H1 (cell line): ENCODE measurements around the gene GABPB2. TPM values are rescaled to one million over a fixed set of nuclear protein-coding genes. Genes with fewer than 3 reads are reported as not detected.

Source experiments
- CTCF ChIA-PET: fragments of 300-600 bp; sonication (Branson Sonifier 250); formaldehyde crosslinking; loops from one replicate; lab custom pipeline; 2021; ENCODE audit not compliant: partially characterized antibody; lab: Charles Lee
- POLR2A ChIA-PET: fragments of 300-600 bp; sonication (Branson Sonifier 250); formaldehyde crosslinking; loops from one replicate; lab custom pipeline; 2021; ENCODE audit warnings: inconsistent platforms; ENCODE audit not compliant: partially characterized antibody; lab: Charles Lee
- DNase-seq, 2 experiments: peaks; one replicate each; pipeline versions ENCODE4 v3.0.0 to v3.0.0-alpha.2; 2010 to 2022; ENCODE audit warnings: low spot score in 2 of 2, low read depth in 1 of 2, mixed read lengths in 1 of 2
- FAIRE-seq: peaks from 2 replicates; lab custom pipeline; 2011; peaks lifted over from hg19 to GRCh38; lab: Jason Lieb, UNC
- H2AFZ ChIP-seq: 2 replicates; pipeline ENCODE4 v1.8.1; 2012; ENCODE audit warnings: low read length, inconsistent platforms
- H2AK5ac ChIP-seq: 2 replicates; pipeline ENCODE4 v1.6.1; 2013; ENCODE audit warnings: low read depth, low read length
- H2BK120ac ChIP-seq: replicated peaks from 2 replicates; pipeline ENCODE3; 2013; ENCODE audit warnings: low read depth, low read length, inconsistent platforms
- H2BK12ac ChIP-seq: 2 replicates; pipeline ENCODE4 v1.6.1; 2013; ENCODE audit warnings: low read depth, low read length
- H2BK15ac ChIP-seq: 2 replicates; pipeline ENCODE4 v1.6.1; 2013; ENCODE audit warnings: low read length
- H2BK20ac ChIP-seq: 2 replicates; pipeline ENCODE4 v1.6.1; 2013; ENCODE audit warnings: low read length
- H2BK5ac ChIP-seq: 2 replicates; pipeline ENCODE4 v1.6.1; 2013; ENCODE audit warnings: low read depth, low read length
- H3K14ac ChIP-seq: 2 replicates; pipeline ENCODE4 v1.6.1; 2013; ENCODE audit warnings: inconsistent platforms; ENCODE audit not compliant: insufficient read length
- H3K18ac ChIP-seq: 2 replicates; pipeline ENCODE4 v1.6.1; 2013; ENCODE audit warnings: low read length; ENCODE audit errors: extremely low read depth
- H3K23ac ChIP-seq: 2 replicates; pipeline ENCODE4 v1.6.1; 2013; ENCODE audit warnings: inconsistent platforms; ENCODE audit not compliant: insufficient read length
- H3K23me2 ChIP-seq: 2 replicates; pipeline ENCODE4 v1.6.1; 2013; ENCODE audit warnings: low read depth, low read length
- H3K27ac ChIP-seq: 2 replicates; pipeline ENCODE4 v1.6.1; 2011; ENCODE audit warnings: low read depth, low read length, inconsistent platforms
- H3K27me3 ChIP-seq, 4 experiments: replicated peaks in 1 of 4; 1 replicate in 1 of 4; 2 replicates in 3 of 4; pipeline versions ENCODE4 v1.6.1 to v1.8.1; 2011 to 2013; ENCODE audit warnings: low read length in 3 of 4, mild to moderate bottlenecking in 3 of 4, inconsistent platforms in 2 of 4, mixed read lengths in 2 of 4, moderate library complexity in 1 of 4; ENCODE audit not compliant: control insufficient read depth in 3 of 4, insufficient read depth in 3 of 4; ENCODE audit errors: extremely low read depth in 1 of 4
- H3K36me3 ChIP-seq, 4 experiments: 2 replicates each; pipeline versions ENCODE4 v1.6.1 to v1.8.1; 2011 to 2013; ENCODE audit warnings: mild to moderate bottlenecking in 4 of 4, low read length in 3 of 4, moderate library complexity in 2 of 4, control low read depth in 1 of 4, inconsistent platforms in 1 of 4; ENCODE audit not compliant: insufficient read depth in 4 of 4, control insufficient read depth in 2 of 4
- H3K4ac ChIP-seq: replicated peaks from 2 replicates; pipeline ENCODE3; 2013; ENCODE audit warnings: low read length, low read depth, mixed read lengths, inconsistent platforms; ENCODE audit not compliant: insufficient read length
- H3K4me1 ChIP-seq, 4 experiments: replicated peaks in 1 of 4; 1 replicate in 1 of 4; 2 replicates in 3 of 4; pipeline versions ENCODE4 v1.6.1 to v1.8.1; 2011 to 2013; ENCODE audit warnings: low read length in 3 of 4, inconsistent platforms in 2 of 4, mixed read lengths in 1 of 4; ENCODE audit not compliant: insufficient read depth in 4 of 4, control insufficient read depth in 3 of 4
- H3K4me2 ChIP-seq, 2 experiments: 2 replicates each; pipeline versions ENCODE4 v1.6.1 to v1.8.1; 2011 to 2013; ENCODE audit warnings: low read depth in 2 of 2, low read length in 2 of 2, control low read depth in 1 of 2, inconsistent platforms in 1 of 2, mild to moderate bottlenecking in 1 of 2; ENCODE audit not compliant: insufficient read depth in 1 of 2
- H3K4me3 ChIP-seq, 4 experiments: fragments of 200-600, 300-600 bp in 1 of 4; sonication (generic), shearing (Covaris generic), sonication (Bioruptor Twin) in 1 of 4; 2 replicates each; pipeline versions ENCODE4 v1.5.1 to v1.8.1; 2011 to 2016; ENCODE audit warnings: low read length in 4 of 4, low read depth in 3 of 4, control low read depth in 2 of 4, inconsistent platforms in 2 of 4, mild to moderate bottlenecking in 2 of 4, mixed read lengths in 1 of 4, moderate library complexity in 1 of 4; ENCODE audit not compliant: insufficient read depth in 2 of 4; ENCODE audit errors: extremely low read depth in 1 of 4
- H3K56ac ChIP-seq: replicated peaks from 2 replicates; pipeline ENCODE3; 2013; ENCODE audit warnings: low read depth, mild to moderate bottlenecking, mixed read lengths, low read length, inconsistent platforms; ENCODE audit not compliant: insufficient read length
- H3K79me1 ChIP-seq: 2 replicates; pipeline ENCODE4 v1.6.1; 2013; ENCODE audit warnings: low read depth, low read length, control low read depth
- H3K79me2 ChIP-seq, 2 experiments: 2 replicates each; pipeline versions ENCODE4 v1.6.1 to v1.8.1; 2012 to 2013; ENCODE audit warnings: low read length in 2 of 2, mild to moderate bottlenecking in 2 of 2, inconsistent platforms in 1 of 2; ENCODE audit not compliant: insufficient read depth in 2 of 2, control insufficient read depth in 1 of 2
- H3K9ac ChIP-seq, 4 experiments: replicated peaks in 1 of 4; 1 replicate in 1 of 4; 2 replicates in 3 of 4; pipeline versions ENCODE4 v1.6.1 to v1.8.1; 2011 to 2013; ENCODE audit warnings: low read depth in 3 of 4, low read length in 3 of 4, control low read depth in 2 of 4, mild to moderate bottlenecking in 2 of 4, moderate library complexity in 2 of 4, inconsistent platforms in 1 of 4; ENCODE audit errors: extremely low read depth in 1 of 4
- H3K9me3 ChIP-seq, 2 experiments: 2 replicates each; pipeline versions ENCODE4 v1.6.1 to v1.8.1; 2012 to 2013; ENCODE audit warnings: mild to moderate bottlenecking in 2 of 2, moderate library complexity in 2 of 2, control low read depth in 1 of 2, inconsistent platforms in 1 of 2, low read depth in 1 of 2, low read length in 1 of 2, mixed read lengths in 1 of 2; ENCODE audit not compliant: insufficient read depth in 2 of 2
- H4K20me1 ChIP-seq, 2 experiments: replicated peaks in 1 of 2; 2 replicates each; pipeline versions ENCODE3 to v1.8.1; 2011 to 2013; ENCODE audit warnings: inconsistent platforms in 2 of 2, low read length in 2 of 2, mild to moderate bottlenecking in 1 of 2; ENCODE audit not compliant: insufficient read depth in 2 of 2, control insufficient read depth in 1 of 2
- H4K5ac ChIP-seq: 2 replicates; pipeline ENCODE4 v1.6.1; 2013; ENCODE audit warnings: low read length, low read depth, mixed read lengths, inconsistent platforms; ENCODE audit not compliant: insufficient read length
- H4K8ac ChIP-seq: 2 replicates; pipeline ENCODE4 v1.8.0; 2013; ENCODE audit warnings: mild to moderate bottlenecking, moderate library complexity, low read length, inconsistent platforms; ENCODE audit not compliant: insufficient read depth; ENCODE audit errors: extremely low read depth
- H4K91ac ChIP-seq: replicated peaks from 2 replicates; pipeline ENCODE3; 2013; ENCODE audit warnings: low read length, mixed read lengths, inconsistent platforms; ENCODE audit not compliant: insufficient read length
- BRCA1 ChIP-seq: IDR thresholded peaks from 2 replicates; pipeline ENCODE4 v1.6.1; 2012; ENCODE audit warnings: low read depth, low read length, improper control_type of control experiment
- CHD2 ChIP-seq: IDR thresholded peaks from 2 replicates; pipeline ENCODE4 v1.6.1; 2012; ENCODE audit warnings: low read length, improper control_type of control experiment
- E2F6 ChIP-seq: IDR thresholded peaks from 2 replicates; pipeline ENCODE4 v1.6.1; 2012; ENCODE audit warnings: inconsistent platforms
- POLR2AphosphoS5 ChIP-seq: IDR thresholded peaks from 2 replicates; pipeline ENCODE4 v1.6.1; 2011; ENCODE audit warnings: low read depth, low read length
- SIN3A ChIP-seq, 2 experiments: IDR thresholded peaks in 1 of 2; conservative IDR thresholded peaks in 1 of 2; 2 replicates each; pipeline ENCODE4 v1.6.1; 2011 to 2012; ENCODE audit warnings: low read length in 2 of 2, improper control_type of control experiment in 1 of 2, low read depth in 1 of 2, mild to moderate bottlenecking in 1 of 2
- TBP ChIP-seq: IDR thresholded peaks from 2 replicates; pipeline ENCODE4 v1.6.1; 2011; ENCODE audit warnings: low read depth, low read length, improper control_type of control experiment
- TCF12 ChIP-seq: IDR thresholded peaks from 2 replicates; pipeline ENCODE4 v1.6.1; 2011; ENCODE audit warnings: low read depth, mild to moderate bottlenecking, low read length
- WGBS, 2 experiments: shearing (Covaris generic) in 1 of 2; methylation state at CpG; one replicate each; pipeline versions ENCODE4 v1.1.6 to v1.1.7; 2013 to 2015; ENCODE audit warnings: low lambda C conversion rate in 2 of 2, mixed read lengths in 2 of 2, inconsistent platforms in 1 of 2, low coverage in 1 of 2, missing lambda C conversion rate in 1 of 2; ENCODE audit not compliant: insufficient replicate concordance in 2 of 2, insufficient coverage in 1 of 2, insufficient read length in 1 of 2; ENCODE audit errors: extremely low coverage in 1 of 2, missing lambda C conversion rate in 1 of 2; 5-methylcytosine and 5-hydroxymethylcytosine counted together
- polyA plus RNA-seq, 7 experiments: library from polyadenylated mRNA; depleted of rRNA in 3 of 7; stranded (reverse) in 5 of 7; unstranded in 2 of 7; fragments of >200 nt in 5 of 7; fragments of 200-250 nt in 2 of 7; gene quantifications; 1 replicate in 5 of 7; 2 replicates in 1 of 7; 4 replicates in 1 of 7; pipeline versions ENCODE4 v1.2.1 to v1.2.3, GENCODE V29; 2011 to 2013; ENCODE audit warnings: missing spikeins in 2 of 7, mixed read lengths in 2 of 7
- total RNA-seq: library from RNA; stranded (reverse); fragmentation: NEBNext Ultra II Directional; extraction: Animal tissue kit (Norgen Biotek cat#: 25700); gene quantifications from 2 replicates; pipeline ENCODE4 v1.2.1, GENCODE V29; 2021

Gene GABPB2
- total and polyA plus RNA-seq, 2 of the 8 experiments (the other 6 are each of a cell fraction or from before 2014, with no cell fraction given) = 1.8 to 2.4 TPM

GRCh38 chr1:151144474-151145303, 74.1 kb downstream of the GABPB2 start:
- FAIRE-seq = no peak
- H4K91ac ChIP-seq = no peak overlapping the region
- H3K4me3 ChIP-seq = peak overlapping the region; percentile 81 to 88 (median 85); a peak in 6 of 8 replicates

More at GRCh38 chr1:151144474-151145303, 74.1 kb downstream of the GABPB2 start:
- 0 out of 7 replicates have a peak overlapping the region, but pooled peaks of 1 of the 4 experiments have one; percentile 42 for H3K9ac ChIP-seq
- H3K79me1 ChIP-seq = peaks cover 5% of the 10 kb centered on the region; the same call in 1 of the 2 replicates
- peak overlapping the region; percentile 17 for H3K18ac ChIP-seq
- no peak overlapping the region; the same call in 1 of the 2 replicates for H2BK20ac ChIP-seq
- no peak overlapping the region for H2AFZ ChIP-seq
- H3K79me2 ChIP-seq = no peaks in the 10 kb centered on the region
- peak overlapping the region; percentile 20; the same call in 1 of the 2 replicates for H2AK5ac ChIP-seq
- WGBS, 2 experiments = 58% methylated on average over 6 of the region's 7 CpGs; no CpG with 5 or more reads in 1 of the 2 experiments
- H3K27me3 ChIP-seq = peaks cover 0 to 17% (median 8%) of the 10 kb centered on the region in 4 experiments; a peak in 5 of 7 replicates
- H2BK12ac ChIP-seq = peak overlapping the region; percentile 51; the same call in 1 of the 2 replicates
- H2BK120ac ChIP-seq = no peak overlapping the region
- no peak overlapping the region for H3K23ac ChIP-seq
- no peak for DNase-seq
- no peaks in the 10 kb centered on the region for H4K20me1 ChIP-seq
- no peaks in the 10 kb centered on the region for H3K9me3 ChIP-seq
- H4K5ac ChIP-seq = no peak overlapping the region
- H3K56ac ChIP-seq = no peak overlapping the region
- peak overlapping the region; percentile 81; the same call in 1 of the 2 replicates for H2BK15ac ChIP-seq
- no peaks in the 10 kb centered on the region; a peak in 2 of 8 replicates for H3K36me3 ChIP-seq
- H3K23me2 ChIP-seq = peaks cover 16% of the 10 kb centered on the region
- H3K27ac ChIP-seq = no peak overlapping the region
- peak overlapping the region; percentile 47; the same call in 1 of the 2 replicates for H2BK5ac ChIP-seq
- no peak overlapping the region for H4K8ac ChIP-seq
- peak overlapping the region; percentile 11 for H3K4ac ChIP-seq
- CTCF ChIA-PET = interaction anchor here (0.7 to 4.7 kb wide), 11 partner anchors 10 to 63 kb away, joined by 3 to 54 read pairs (median 5); partner anchors contain the start of gene TNFAIP8L2
- TF ChIP-seq TCF12 (no peak), CHD2 (no peak), E2F6 (no peak), SIN3A (conservative IDR thresholded peaks at IDR 0.05 in 1 of 2, IDR thresholded peaks at IDR 0.05 in 1 of 2; ENCODE audit: low read depth in 1 of 2, low read length in 2 of 2) (0 out of 4 replicates have a peak, but pooled peaks of 1 of the 2 experiments have one; percentile 19), BRCA1 (no peak), TBP (no peak), POLR2AphosphoS5 (no peak)
- peaks cover 15 to 31% (median 21%) of the 10 kb centered on the region in 4 experiments for H3K4me1 ChIP-seq
- POLR2A ChIA-PET = interaction anchor here (1.1 to 10.7 kb wide), 6 partner anchors 11 to 183 kb away, joined by 3 to 124 read pairs (median 5); partner anchors contain the start of genes LYSMD1, SCNM1 and TNFAIP8L2
- H3K4me2 ChIP-seq = peak overlapping the region; percentile 98 to 100
- H3K14ac ChIP-seq = no peak overlapping the region
